Right lobe of liver (tissue), 6 donors: Measurements from ENCODE around the gene PPFIBP1. TPM values are rescaled to one million over a fixed set of nuclear protein-coding genes. Genes with fewer than 3 reads are reported as not detected.
"Not testable (repeated sequence)": the region's sequence is repeated elsewhere in the genome, so short reads cannot be mapped to it uniquely, and the experiment has no call there.

Experiments used
- ATAC-seq, 4 donors: fragments of 200-7000 bp; cut with Tn5 transposase; one replicate each; pipeline ENCODE4 v1.9.1; 2020; ENCODE audit warnings: mild to moderate bottlenecking in 4 of 4, moderate library complexity in 4 of 4
- DNase-seq, 3 donors: peaks; one replicate each; pipeline ENCODE4 v3.0.0-alpha.2; 2020
- H3K27ac ChIP-seq, 3 donors: fragments of 200-600 bp; one replicate each; pipeline ENCODE4 v1.8.0; 2022
- H3K27me3 ChIP-seq, 2 donors: fragments of 200-600 bp; one replicate each; pipeline ENCODE4 v1.8.0; 2022
- H3K36me3 ChIP-seq, 4 donors: fragments of 200-600 bp; sonication (generic) in 1 of 4; one replicate each; pipeline versions ENCODE4 v1.5.1 to v1.8.0; 2017 to 2022; ENCODE audit warnings: control low read depth in 1 of 4
- H3K4me1 ChIP-seq, 4 donors: fragments of 200-600 bp; sonication (generic) in 1 of 4; one replicate each; pipeline versions ENCODE4 v1.5.1 to v1.8.0; 2017 to 2022; ENCODE audit warnings: control low read depth in 1 of 4
- H3K4me3 ChIP-seq, 3 donors: fragments of 200-600 bp; one replicate each; pipeline ENCODE4 v1.8.0; 2022
- H3K9me3 ChIP-seq, 4 donors: fragments of 200-600 bp; sonication (generic) in 1 of 4; one replicate each; pipeline versions ENCODE4 v1.5.1 to v1.8.0; 2017 to 2022; ENCODE audit warnings: control low read depth in 1 of 4
- POLR2A ChIP-seq: fragments of 450-650 bp; IDR thresholded peaks from one replicate; pipeline ENCODE4 v1.6.1; 2017; ENCODE audit warnings: antibody characterized with exemption, mild to moderate bottlenecking
- WGBS: methylation state at CpG from one replicate; pipeline ENCODE4 v1.1.6; 2018; ENCODE audit warnings: low coverage, low lambda C conversion rate; ENCODE audit not compliant: insufficient coverage; ENCODE audit errors: missing lambda C conversion rate; 5-methylcytosine and 5-hydroxymethylcytosine counted together
- intact Hi-C, 2 donors: fragments of 100-400 bp; cut with DNase I; formaldehyde crosslinking; loops; one replicate each; pipeline versions ENCODE4 v1.11.2 to v1.14.1; 2022
- total RNA-seq, 6 experiments: library from RNA; depleted of rRNA in 2 of 6; stranded (reverse); fragments of >200 nt in 2 of 6; fragmentation: NEBNext Ultra II Directional in 3 of 6; extraction: Animal tissue kit (Norgen Biotek cat#: 25700) in 3 of 6; gene quantifications; one replicate each; pipeline versions ENCODE4 v1.1.0 to v1.2.4, GENCODE V29; 2016 to 2023
- TF ChIP-seq, protein P1 (sequence below), 4 donors: fragments of 200-600 bp in 3 of 4; fragments of 450-650 bp in 1 of 4; IDR thresholded peaks; one replicate each; pipeline versions ENCODE4 v1.5.1 to v1.8.0; 2016 to 2022; ENCODE audit warnings: antibody characterized with exemption in 4 of 4, mild to moderate bottlenecking in 2 of 4
- donor health status: DM: no; HTN: yes; CAD: no.
- donor health status: DM: no; HTN: no; CAD: no.
- donor health status: DM: no; HTN: no; CAD: no.
- donor health status: DM: no; HTN: yes; CAD: no.
- donor health status: DM: no; HTN: yes; CAD: no.

PPFIBP1 gene
- total RNA-seq, 6 experiments from 2014 or later, result 24.1 to 53.9 (median 35.8) TPM

DNA sequence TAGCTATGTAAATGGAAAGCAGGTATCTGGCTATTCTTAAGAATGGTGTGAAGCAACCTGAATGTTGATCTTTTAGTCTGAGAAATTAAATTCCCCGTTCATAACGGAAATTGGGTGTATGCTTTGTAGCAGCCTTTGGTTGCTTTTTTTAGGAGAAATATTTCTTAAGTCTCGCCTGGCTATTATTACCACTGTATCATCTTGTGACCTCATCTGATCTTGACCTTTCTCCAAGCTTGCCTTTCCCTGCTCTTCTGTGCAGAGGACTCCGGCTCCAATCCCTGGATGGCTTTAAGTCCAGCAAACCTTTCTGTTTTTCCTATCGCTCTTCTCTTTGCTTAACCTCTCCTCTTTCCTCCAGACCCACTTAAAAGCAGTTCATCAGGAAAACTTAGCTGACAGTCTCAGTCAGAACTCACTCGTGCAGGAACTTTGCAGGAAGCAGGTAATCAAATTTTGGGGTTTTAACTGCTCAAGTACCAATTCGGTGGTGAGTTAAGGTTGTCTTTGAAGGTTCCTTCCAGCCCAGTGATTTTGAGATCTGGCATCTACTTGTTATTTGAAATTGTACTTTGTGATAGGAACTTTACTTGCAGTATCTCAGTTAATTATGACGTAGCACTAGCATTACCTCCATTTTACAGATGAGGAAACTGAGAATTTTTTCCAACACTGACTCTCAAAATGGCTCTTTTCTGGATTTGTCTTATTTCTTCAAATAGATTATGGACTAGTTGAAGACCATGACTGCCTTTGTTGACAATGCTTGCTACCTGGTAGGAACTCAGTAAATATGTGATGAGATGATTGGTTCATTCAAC lies 14.1 kb downstream of the PPFIBP1 start:
- TF ChIP-seq POLR2A, result no peak
- TF ChIP-seq, protein P1, sequence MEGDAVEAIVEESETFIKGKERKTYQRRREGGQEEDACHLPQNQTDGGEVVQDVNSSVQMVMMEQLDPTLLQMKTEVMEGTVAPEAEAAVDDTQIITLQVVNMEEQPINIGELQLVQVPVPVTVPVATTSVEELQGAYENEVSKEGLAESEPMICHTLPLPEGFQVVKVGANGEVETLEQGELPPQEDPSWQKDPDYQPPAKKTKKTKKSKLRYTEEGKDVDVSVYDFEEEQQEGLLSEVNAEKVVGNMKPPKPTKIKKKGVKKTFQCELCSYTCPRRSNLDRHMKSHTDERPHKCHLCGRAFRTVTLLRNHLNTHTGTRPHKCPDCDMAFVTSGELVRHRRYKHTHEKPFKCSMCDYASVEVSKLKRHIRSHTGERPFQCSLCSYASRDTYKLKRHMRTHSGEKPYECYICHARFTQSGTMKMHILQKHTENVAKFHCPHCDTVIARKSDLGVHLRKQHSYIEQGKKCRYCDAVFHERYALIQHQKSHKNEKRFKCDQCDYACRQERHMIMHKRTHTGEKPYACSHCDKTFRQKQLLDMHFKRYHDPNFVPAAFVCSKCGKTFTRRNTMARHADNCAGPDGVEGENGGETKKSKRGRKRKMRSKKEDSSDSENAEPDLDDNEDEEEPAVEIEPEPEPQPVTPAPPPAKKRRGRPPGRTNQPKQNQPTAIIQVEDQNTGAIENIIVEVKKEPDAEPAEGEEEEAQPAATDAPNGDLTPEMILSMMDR (IDR thresholded peaks at IDR 0.05), result no peak
- H3K4me3 ChIP-seq, result no peak overlapping the region
- WGBS, result 76% methylated on average over 8 of the region's 8 CpGs
- peaks cover 0 to 4% (median 1%) of the 10 kb centered on the region in 4 donors for H3K4me1 ChIP-seq
- intact Hi-C loops, result no loop called here
- H3K27ac ChIP-seq, result no peak overlapping the region
- no peak for DNase-seq
- H3K27me3 ChIP-seq, result no peaks in the 10 kb centered on the region
- no peaks in the 10 kb centered on the region for H3K9me3 ChIP-seq
- no peak for ATAC-seq
- no peaks in the 10 kb centered on the region for H3K36me3 ChIP-seq

DNA sequence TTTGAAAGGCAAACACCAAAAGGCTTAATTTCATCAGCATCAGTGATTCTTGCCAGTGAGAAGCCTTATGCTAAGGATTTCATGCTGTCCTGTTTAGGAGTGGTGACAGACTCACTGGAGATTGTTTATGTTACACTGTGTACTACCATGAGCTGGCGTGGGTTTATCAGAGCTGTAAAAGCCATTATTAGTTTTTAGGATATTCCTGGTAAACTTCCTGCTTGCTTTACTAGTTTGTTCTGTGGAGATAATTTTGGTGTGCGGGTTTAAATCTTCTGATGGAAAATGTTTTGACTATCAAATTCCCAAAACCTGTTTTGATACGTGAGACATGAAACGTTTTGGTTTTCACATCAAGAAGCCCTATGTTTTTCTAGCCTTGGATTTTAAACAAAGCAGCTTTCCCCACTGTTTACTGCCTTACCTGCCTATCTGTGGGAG lies 15.2 kb downstream of the PPFIBP1 start:
- no peaks in the 10 kb centered on the region for H3K9me3 ChIP-seq
- H3K27me3 ChIP-seq, result no peaks in the 10 kb centered on the region
- TF ChIP-seq, protein P1 (IDR thresholded peaks at IDR 0.05), result no peak
- TF ChIP-seq POLR2A, result no peak
- no peak overlapping the region for H3K4me3 ChIP-seq
- no peak overlapping the region for H3K27ac ChIP-seq
- DNase-seq (no peak), ATAC-seq (peak; percentile 38 to 77 (median 56))
- H3K4me1 ChIP-seq, result peaks cover 0 to 14% (median 1%) of the 10 kb centered on the region in 4 donors
- intact Hi-C loops, result no loop called here
- 38% methylated on average over 4 of the region's 4 CpGs for WGBS
- no peaks in the 10 kb centered on the region for H3K36me3 ChIP-seq

DNA sequence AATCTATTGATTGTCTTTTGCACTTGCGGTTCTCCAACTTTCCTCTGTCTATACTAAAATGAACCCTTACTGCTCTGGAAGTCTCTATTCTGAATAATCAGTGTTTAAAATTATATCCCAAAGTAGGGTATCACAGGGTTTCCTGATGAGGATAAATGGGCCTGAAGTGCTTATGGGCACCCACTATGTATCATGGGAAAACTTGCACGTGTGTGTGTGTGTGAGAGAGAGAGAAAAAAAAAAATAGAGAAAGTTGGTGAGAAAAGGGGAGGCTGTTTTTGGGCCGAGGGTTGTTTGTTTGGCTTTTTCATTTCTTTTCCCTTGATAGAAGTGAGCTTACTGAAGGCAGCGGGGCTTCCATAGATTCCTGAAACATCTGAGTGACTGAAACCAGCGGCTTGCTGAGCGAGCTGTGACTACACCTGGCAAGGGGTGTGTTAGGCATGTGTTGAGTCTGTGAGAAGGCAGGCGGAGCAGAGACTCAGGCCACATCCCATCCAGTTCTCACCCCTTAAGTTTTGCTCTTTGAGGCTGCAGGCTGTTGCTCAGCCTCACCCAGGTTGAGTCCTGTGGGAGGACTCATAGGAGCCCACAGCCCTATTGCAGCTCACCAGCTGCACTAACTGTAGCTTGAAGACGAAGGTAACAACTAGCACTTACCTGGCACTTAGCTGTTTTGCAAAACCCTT lies 17.2 kb downstream of the PPFIBP1 start:
- H3K27ac ChIP-seq, result no peak overlapping the region
- H3K4me1 ChIP-seq, result peaks cover 0 to 25% (median 4%) of the 10 kb centered on the region in 4 donors
- no peak overlapping the region for H3K4me3 ChIP-seq
- TF ChIP-seq POLR2A, result no peak
- TF ChIP-seq, protein P1 (IDR thresholded peaks at IDR 0.05), result no peak
- 78% methylated on average over 7 of the region's 8 CpGs for WGBS
- intact Hi-C loops, result no loop called here
- ATAC-seq (peak in 1 of 4 donors; percentile 4), DNase-seq (no peak)
- no peaks in the 10 kb centered on the region for H3K36me3 ChIP-seq
- H3K27me3 ChIP-seq, result no peaks in the 10 kb centered on the region
- no peaks in the 10 kb centered on the region for H3K9me3 ChIP-seq

DNA sequence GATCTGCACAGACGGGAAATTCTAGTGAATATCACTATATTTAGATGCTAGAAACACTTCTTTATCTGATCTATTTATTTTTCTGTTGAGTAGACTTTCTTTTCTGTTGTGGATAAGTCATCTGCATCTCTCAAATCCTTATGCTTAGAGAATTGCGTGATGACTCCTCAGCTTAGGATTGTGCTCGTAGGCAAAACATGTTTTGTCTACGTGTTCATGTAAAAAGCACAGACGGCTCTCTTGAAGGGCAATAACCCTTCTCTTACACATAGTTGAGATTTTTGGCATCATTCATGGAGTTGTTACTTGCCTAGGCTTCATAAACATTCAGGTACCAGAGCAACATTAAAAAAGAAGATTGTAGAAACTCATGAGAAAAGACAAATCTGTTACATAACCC lies 18.6 kb downstream of the PPFIBP1 start:
- Histone ChIP-seq H3K9me3 (no peaks in the 10 kb centered on the region), H3K4me1 (peaks cover 0 to 38% (median 11%) of the 10 kb centered on the region in 4 donors), H3K27ac (peak overlapping the region in 1 of 3 donors; percentile 22), H3K36me3 (no peaks in the 10 kb centered on the region), H3K4me3 (no peak overlapping the region), H3K27me3 (no peaks in the 10 kb centered on the region)
- intact Hi-C loops, result no loop called here
- ATAC-seq (peak in 2 of 4 donors; percentile 8 to 38), DNase-seq (no peak)
- TF ChIP-seq, protein P1 (IDR thresholded peaks at IDR 0.05), result no peak
- TF ChIP-seq POLR2A, result no peak
- 36% methylated on average over 5 of the region's 5 CpGs for WGBS

DNA sequence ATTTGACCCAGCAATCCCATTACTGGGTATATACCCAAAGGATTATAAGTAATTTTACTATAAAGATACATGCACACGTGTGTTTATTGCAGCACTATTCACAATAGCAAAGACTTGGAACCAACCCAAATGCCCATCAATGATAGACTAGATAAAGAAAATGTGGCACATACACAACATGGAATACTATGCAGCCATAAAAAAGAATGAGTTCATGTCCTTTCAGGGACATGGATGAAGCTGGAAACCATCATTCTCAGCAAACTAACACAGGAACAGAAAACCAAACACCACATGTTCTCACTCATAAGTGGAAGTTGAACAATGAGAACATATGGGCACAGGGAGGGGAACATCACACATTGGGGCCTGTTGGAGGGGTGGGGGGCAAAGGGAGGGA lies 20.9 kb downstream of the PPFIBP1 start:
- H3K9me3 ChIP-seq, DNase-seq, intact Hi-C loops, H3K27me3 ChIP-seq, H3K27ac ChIP-seq, ATAC-seq, H3K4me3 ChIP-seq, H3K36me3 ChIP-seq: not testable (repeated sequence)
- peaks cover 0 to 55% (median 22%) of the 10 kb centered on the region in 4 donors for H3K4me1 ChIP-seq
- 88% methylated on average over 1 of the region's 1 CpG for WGBS
